Activated T-helper 1 cell treated with anti-CD3 and anti-CD28 coated beads, Interleukin-12 subunit alpha, Interleukin-12 subunit beta, Interleukin-2, Interleukin-4 antibody, amounts not matched to agents 30 ng/mL and 10 ng/mL and 1 ng/mL, durations not matched to agents 14 hours and 24 hours and 36 hours (primary cell): ENCODE measurements around the gene TRIM23. TPM values are rescaled to one million over a fixed set of nuclear protein-coding genes. Genes with fewer than 3 reads are reported as not detected.
A peak's percentile ranks its signal among the peaks of the same experiment; 100 is the strongest.
"Not testable (repeated sequence)": the region's sequence is repeated elsewhere in the genome, so short reads cannot be mapped to it uniquely, and the experiment has no call there.

Experiments
- DNase-seq: peaks from one replicate; pipeline ENCODE4 v3.0.0; 2021; ENCODE audit warnings: low spot score
- H3K27ac Mint-ChIP-seq: one replicate; pipeline ENCODE4 v1.8.0; 2021; ENCODE audit warnings: mild to moderate bottlenecking, mixed read lengths
- H3K27me3 Mint-ChIP-seq: one replicate; pipeline ENCODE4 v1.8.0; 2022; ENCODE audit warnings: mild to moderate bottlenecking, moderate library complexity, mixed read lengths; ENCODE audit not compliant: insufficient read depth
- H3K36me3 Mint-ChIP-seq: one replicate; pipeline ENCODE4 v1.8.0; 2021; ENCODE audit warnings: low read depth, mixed read lengths
- H3K4me1 Mint-ChIP-seq: one replicate; pipeline ENCODE4 v1.8.0; 2021; ENCODE audit warnings: low read depth, mixed read lengths
- H3K4me3 Mint-ChIP-seq: one replicate; pipeline ENCODE4 v1.8.0; 2021; ENCODE audit warnings: mild to moderate bottlenecking, moderate library complexity, mixed read lengths
- H3K9me3 Mint-ChIP-seq: one replicate; pipeline ENCODE4 v1.8.0; 2021; ENCODE audit warnings: mixed read lengths
- intact Hi-C: fragments of 100-400 bp; cut with micrococcal nuclease; formaldehyde crosslinking; loops from one replicate; pipeline ENCODE4 v1.15.1; 2024
- total RNA-seq: library from RNA; stranded (reverse); gene quantifications from 2 replicates; pipeline ENCODE4 v1.2.3, GENCODE V29; 2022

The TRIM23 gene
- total RNA-seq, 1 donor from 2014 or later, result 7.6 TPM

DNA sequence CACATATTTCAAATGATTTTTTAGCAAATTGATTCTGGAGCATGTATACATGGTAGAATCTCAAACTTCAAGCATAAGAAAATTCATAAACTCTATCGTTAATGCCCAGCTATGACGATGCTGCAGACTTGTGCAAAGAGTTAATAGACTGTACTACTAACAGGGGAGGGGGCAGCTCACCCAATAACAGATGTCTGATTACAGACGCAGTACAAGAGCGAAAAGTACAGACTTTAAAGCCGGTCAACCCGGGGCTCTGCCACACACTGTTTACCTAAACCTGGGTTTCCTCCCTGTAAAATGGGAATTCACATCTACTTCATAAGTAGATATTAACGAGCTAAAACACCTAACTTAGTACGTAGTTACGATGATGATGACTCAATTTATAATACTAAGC lies 651 bp downstream of the TRIM23 start:
- Mint-ChIP-seq H3K27me3 (no peaks in the 10 kb centered on the region), H3K9me3 (no peaks in the 10 kb centered on the region), H3K36me3 (peaks cover 3% of the 10 kb centered on the region), H3K4me3 (peak overlapping the region; percentile 94), H3K4me1 (peaks cover 27% of the 10 kb centered on the region), H3K27ac (peak overlapping the region; percentile 96)
- intact Hi-C loops, result loop anchor here (5.0 to 10.0 kb wide), 2 partner anchors 586 to 1201 kb away; no protein-coding TSS in a partner anchor
- DNase-seq, result no peak

DNA sequence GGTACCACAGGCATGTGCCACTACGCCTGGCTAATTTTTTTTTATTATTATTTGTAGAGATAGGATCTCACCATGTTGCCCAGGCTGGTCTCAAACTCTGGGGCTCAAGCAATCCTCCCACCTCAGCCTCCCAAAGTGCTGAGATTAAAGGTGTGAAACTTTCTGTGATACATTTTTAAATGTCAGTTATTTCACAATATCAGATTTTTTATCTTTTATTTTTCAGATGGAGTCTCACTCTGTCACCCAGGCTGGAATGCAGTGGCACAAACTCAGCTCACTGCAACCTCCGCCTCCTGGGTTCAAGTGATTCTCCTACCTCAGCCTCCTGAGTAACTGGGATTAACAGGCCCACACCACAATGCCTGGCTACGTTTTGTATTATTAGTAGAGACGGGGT lies 2.2 kb downstream of the TRIM23 start:
- H3K36me3 Mint-ChIP-seq, H3K27ac Mint-ChIP-seq, H3K9me3 Mint-ChIP-seq, H3K27me3 Mint-ChIP-seq, DNase-seq: not testable (repeated sequence)
- intact Hi-C loops, result loop anchor here (5.0 to 10.0 kb wide), 2 partner anchors 585 to 1203 kb away; no protein-coding TSS in a partner anchor
- peaks cover 22% of the 10 kb centered on the region for H3K4me1 Mint-ChIP-seq
- H3K4me3 Mint-ChIP-seq, result peak overlapping the region; percentile 30

DNA sequence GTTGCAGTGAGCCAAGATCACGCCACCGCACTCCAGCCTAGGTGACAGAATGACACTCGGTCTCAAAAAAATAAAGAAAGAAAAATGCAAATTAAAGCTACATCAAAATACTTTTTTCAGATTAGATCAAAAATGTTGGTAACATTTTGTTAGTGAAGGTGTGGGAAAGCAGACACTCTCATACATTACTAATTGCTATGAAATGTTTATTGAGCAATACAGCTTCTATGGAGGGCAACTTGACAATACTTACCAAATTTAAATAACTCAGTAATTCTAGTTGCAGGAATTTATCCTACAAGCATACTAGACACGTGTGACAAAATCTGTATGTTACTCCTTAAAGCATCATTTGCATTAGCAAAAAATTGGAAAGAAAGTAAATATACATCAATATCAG lies 4.1 kb downstream of the TRIM23 start:
- Mint-ChIP-seq H3K9me3 (no peaks in the 10 kb centered on the region), H3K4me3 (no peak overlapping the region), H3K27ac (no peak overlapping the region), H3K36me3 (peaks cover 3% of the 10 kb centered on the region), H3K27me3 (no peaks in the 10 kb centered on the region), H3K4me1 (peaks cover 13% of the 10 kb centered on the region)
- no peak for DNase-seq
- intact Hi-C loops, result loop anchor here (5.0 to 10.0 kb wide), 2 partner anchors 583 to 1205 kb away; no protein-coding TSS in a partner anchor

GRCh38 chr5:65612298-65612907 lies 11.7 kb downstream of the TRIM23 start:
- intact Hi-C loops, result no loop called here
- Mint-ChIP-seq H3K27me3 (no peaks in the 10 kb centered on the region), H3K36me3 (peaks cover 35% of the 10 kb centered on the region), H3K4me1 (no peaks in the 10 kb centered on the region), H3K9me3 (no peaks in the 10 kb centered on the region), H3K27ac (no peak overlapping the region), H3K4me3 (no peak overlapping the region)
- DNase-seq, result no peak

DNA sequence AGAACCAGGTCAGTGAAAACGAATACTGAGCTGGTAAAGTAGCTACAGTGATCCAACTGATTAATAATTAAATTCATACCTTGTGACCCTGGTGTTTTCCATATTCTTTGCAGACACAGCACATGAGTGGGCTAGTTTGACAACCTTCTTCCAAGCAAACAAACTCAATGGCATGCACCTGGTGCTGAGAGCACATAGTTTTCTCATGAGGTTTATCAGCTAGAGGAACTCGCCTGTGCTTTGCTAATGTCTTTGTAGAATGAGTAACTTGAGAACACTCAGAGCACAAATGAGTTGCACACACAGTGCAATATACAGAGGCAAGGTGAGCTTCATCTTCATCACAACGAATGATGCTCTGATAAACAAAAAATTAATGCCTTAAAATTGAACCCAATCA lies 12.6 kb downstream of the TRIM23 start:
- intact Hi-C loops, result no loop called here
- H3K36me3 Mint-ChIP-seq, result peaks cover 40% of the 10 kb centered on the region
- no peak overlapping the region for H3K4me3 Mint-ChIP-seq
- no peak overlapping the region for H3K27ac Mint-ChIP-seq
- DNase-seq, result no peak
- H3K4me1 Mint-ChIP-seq, result no peaks in the 10 kb centered on the region
- H3K27me3 Mint-ChIP-seq, result no peaks in the 10 kb centered on the region
- H3K9me3 Mint-ChIP-seq, result no peaks in the 10 kb centered on the region

DNA sequence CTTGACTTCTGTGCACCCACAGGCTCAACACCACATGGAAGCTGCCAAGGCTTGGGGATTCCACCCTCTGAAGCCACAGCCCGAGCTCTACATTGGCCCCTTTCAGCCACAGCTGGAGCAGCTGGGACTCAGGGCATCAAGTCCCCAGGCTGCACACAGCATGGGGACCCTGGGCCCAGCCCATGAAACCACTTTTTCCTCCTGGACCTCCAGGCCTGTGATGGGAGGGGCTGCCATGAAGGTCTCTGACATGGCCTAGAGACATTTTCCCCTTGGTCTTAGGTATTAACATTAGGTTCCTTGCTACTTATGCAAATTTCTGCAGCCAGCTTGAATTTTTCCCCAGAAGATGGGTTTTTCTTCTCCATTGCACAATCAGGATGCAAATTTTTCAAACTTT lies 22.4 kb downstream of the TRIM23 start:
- intact Hi-C loops, H3K27me3 Mint-ChIP-seq, DNase-seq, H3K27ac Mint-ChIP-seq, H3K4me1 Mint-ChIP-seq, H3K4me3 Mint-ChIP-seq: not testable (repeated sequence)
- H3K9me3 Mint-ChIP-seq, result peaks cover 17% of the 10 kb centered on the region
- H3K36me3 Mint-ChIP-seq, result peaks cover 56% of the 10 kb centered on the region

DNA sequence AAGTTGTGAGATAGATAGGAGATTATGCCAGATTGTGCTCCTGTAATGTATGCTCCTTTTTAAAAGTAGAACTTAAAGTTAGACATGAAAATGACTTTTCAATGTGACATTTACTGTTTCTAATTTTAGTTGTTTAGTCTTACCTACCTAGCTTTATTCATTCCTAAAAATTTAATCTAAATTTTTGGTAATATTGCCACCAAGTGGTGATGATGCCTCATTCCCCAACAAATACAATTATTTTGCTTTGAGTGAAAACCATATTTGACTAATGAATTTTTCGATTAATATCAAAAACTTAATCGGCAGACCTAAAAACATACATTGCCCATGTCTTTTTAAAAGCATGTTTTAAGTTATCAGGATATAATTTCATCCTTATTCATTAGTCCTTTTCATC lies 35.4 kb downstream of the TRIM23 start:
- Mint-ChIP-seq H3K9me3 (no peaks in the 10 kb centered on the region), H3K4me3 (no peak overlapping the region), H3K36me3 (peaks cover 32% of the 10 kb centered on the region), H3K27me3 (no peaks in the 10 kb centered on the region), H3K4me1 (no peaks in the 10 kb centered on the region), H3K27ac (no peak overlapping the region)
- no peak for DNase-seq
- intact Hi-C loops, result no loop called here

DNA sequence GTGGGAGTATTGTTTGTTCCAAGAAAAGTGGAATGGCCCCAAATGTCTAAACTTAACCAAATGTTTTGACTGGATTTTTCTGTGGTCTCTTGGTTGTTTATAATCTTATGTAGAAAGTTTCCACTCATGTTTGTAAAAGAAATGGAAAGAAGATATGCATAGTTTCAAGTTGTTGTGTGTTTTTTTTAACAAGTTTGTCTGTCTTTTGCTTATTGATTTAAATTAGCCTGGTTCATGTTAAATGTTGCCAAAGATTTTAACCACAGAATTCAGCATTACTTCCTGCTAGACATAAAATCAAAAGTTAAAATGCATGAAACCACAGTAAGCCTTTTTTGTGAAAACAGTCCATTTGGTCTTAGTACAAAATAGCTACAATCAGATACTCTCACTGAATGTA lies 47.0 kb downstream of the TRIM23 start:
- DNase-seq, result no peak
- H3K4me3 Mint-ChIP-seq, result no peak overlapping the region
- no peaks in the 10 kb centered on the region for H3K9me3 Mint-ChIP-seq
- peaks cover 30% of the 10 kb centered on the region for H3K4me1 Mint-ChIP-seq
- peak overlapping the region; percentile 67 for H3K27ac Mint-ChIP-seq
- intact Hi-C loops, result no loop called here
- peaks cover 46% of the 10 kb centered on the region for H3K36me3 Mint-ChIP-seq
- H3K27me3 Mint-ChIP-seq, result no peaks in the 10 kb centered on the region

DNA sequence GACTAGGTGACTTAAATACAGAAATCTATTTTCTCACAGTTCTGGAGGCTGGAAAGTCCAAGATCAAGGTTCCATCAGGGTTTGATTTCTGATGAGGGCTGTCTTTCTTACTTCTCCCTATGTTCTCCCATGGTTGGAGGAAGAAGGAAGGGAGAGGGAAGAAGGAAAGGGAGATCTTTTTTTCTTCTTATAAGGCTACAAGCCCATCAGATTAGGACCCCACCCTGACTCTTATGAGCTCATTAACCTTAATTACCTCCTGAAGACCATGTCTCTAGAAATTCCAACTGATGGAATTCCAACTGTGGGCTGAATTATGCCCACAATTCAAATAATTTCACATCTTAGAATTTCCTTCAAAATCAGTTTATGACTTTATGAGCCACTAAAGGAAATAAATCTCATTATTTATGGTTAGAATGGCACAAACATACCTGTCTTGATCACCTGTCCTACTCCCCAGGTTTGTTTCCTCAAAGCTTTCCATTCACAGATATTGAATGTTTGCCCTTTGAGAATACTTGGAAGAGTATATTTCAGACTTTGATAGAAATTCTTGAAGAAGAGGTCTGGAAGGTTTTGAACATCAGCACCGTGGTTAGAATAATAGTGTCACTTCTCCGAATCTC lies 53.4 kb downstream of the TRIM23 start:
- intact Hi-C loops, result no loop called here

DNA sequence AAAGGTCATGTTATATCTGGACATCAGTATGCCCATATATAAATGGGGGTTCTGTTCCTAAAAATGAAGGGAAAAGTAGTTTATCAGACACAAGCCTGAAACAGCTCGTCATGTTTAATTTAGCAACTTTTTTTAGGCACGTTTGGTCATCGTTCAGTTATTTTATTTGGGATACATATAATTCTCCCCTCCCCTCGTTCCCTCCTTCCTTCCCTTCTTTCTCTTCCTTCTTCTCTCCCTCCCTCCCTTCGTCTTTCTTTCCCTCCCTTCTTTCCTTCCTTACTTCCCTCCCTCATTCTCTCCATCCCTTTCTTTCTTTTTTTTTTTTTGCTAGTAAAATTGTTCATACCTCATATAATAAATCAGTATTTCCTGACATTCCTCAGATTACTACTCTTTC lies 57.6 kb downstream of the TRIM23 start:
- DNase-seq, result no peak
- Mint-ChIP-seq H3K27me3 (no peaks in the 10 kb centered on the region), H3K4me1 (peaks cover 34% of the 10 kb centered on the region), H3K4me3 (no peak overlapping the region), H3K27ac (no peak overlapping the region), H3K36me3 (peaks cover 16% of the 10 kb centered on the region), H3K9me3 (no peaks in the 10 kb centered on the region)
- intact Hi-C loops, result no loop called here

More for the DNA sequence above, 53.4 kb downstream of the TRIM23 start:
- no peak for DNase-seq
- peaks cover 34% of the 10 kb centered on the region for H3K36me3 Mint-ChIP-seq
- no peak overlapping the region for H3K27ac Mint-ChIP-seq
- H3K9me3 Mint-ChIP-seq, result no peaks in the 10 kb centered on the region
- peaks cover 27% of the 10 kb centered on the region for H3K4me1 Mint-ChIP-seq
- no peak overlapping the region for H3K4me3 Mint-ChIP-seq
- H3K27me3 Mint-ChIP-seq, result no peaks in the 10 kb centered on the region

- no peaks in the 10 kb centered on the region for H3K9me3 Mint-ChIP-seq
- peak overlapping the region; percentile 95 for H3K4me3 Mint-ChIP-seq
- peaks cover 51% of the 10 kb centered on the region for H3K4me1 Mint-ChIP-seq
- DNase-seq, result no peak
- H3K36me3 Mint-ChIP-seq, result peaks cover 20% of the 10 kb centered on the region
- peak overlapping the region; percentile 99 for H3K27ac Mint-ChIP-seq
- H3K27me3 Mint-ChIP-seq, result no peaks in the 10 kb centered on the region
- intact Hi-C loops, result loop anchor here (1.0 to 5.0 kb wide), 8 partner anchors 61 to 795 kb away; partner anchors contain the start of genes CWC27, NLN, SGTB and SREK1
Observed at GRCh38 chr5:65563777-65564176, 60.4 kb downstream of the TRIM23 start.

GRCh38 chr5:65562731-65563701 lies 61.1 kb downstream of the TRIM23 start, which contains the start of the genes CENPK and PPWD1:
CENPK (minus strand) TSS chr5:65563168; CDS start chr5:65554907, 8,261 bp downstream.
PPWD1 (plus strand) TSS chr5:65563296; CDS start chr5:65563311, 15 bp downstream.
- Mint-ChIP-seq H3K27ac (peak within 1 kb of the TSS; percentile 99), H3K9me3 (no peaks in the 10 kb centered on the region), H3K27me3 (no peaks in the 10 kb centered on the region), H3K4me3 (peak within 1 kb of the TSS; percentile 95), H3K4me1 (peaks cover 53% of the 10 kb centered on the region), H3K36me3 (peaks cover 23% of the 10 kb centered on the region)
- intact Hi-C loops, result loop anchor here (1.0 to 5.0 kb wide), 9 partner anchors 61 to 795 kb away; partner anchors contain the start of genes CWC27, NLN, SGTB and SREK1
- DNase-seq, result peak; percentile 94
